ACC112 (cell line): ENCODE data around the gene TSPAN1.

Source experiments
- H2AFZ ChIP-seq: fragments of 200-600 bp; sonication (generic); one replicate; pipeline ENCODE4 v1.6.0; 2017; ENCODE audit warnings: antibody characterized with exemption, low read length; ENCODE audit not compliant: unreplicated experiment
- H3K27ac ChIP-seq: fragments of 200-600 bp; sonication (generic); 2 replicates; pipeline ENCODE4 v1.5.1; 2014; ENCODE audit warnings: low read depth, mild to moderate bottlenecking, antibody characterized with exemption, low read length, moderate library complexity
- H3K27me3 ChIP-seq: fragments of 200-600 bp; sonication (generic); 2 replicates; pipeline ENCODE4 v1.6.1; 2014; ENCODE audit warnings: mild to moderate bottlenecking, antibody characterized with exemption, low read length, moderate library complexity, mixed read lengths; ENCODE audit not compliant: insufficient read depth
- H3K36me3 ChIP-seq: fragments of 200-600 bp; sonication (generic); 2 replicates; pipeline ENCODE4 v1.6.1; 2016; ENCODE audit warnings: mild to moderate bottlenecking, antibody characterized with exemption, low read length, moderate library complexity, mixed read lengths; ENCODE audit not compliant: insufficient read depth
- H3K4me1 ChIP-seq: fragments of 200-600 bp; sonication (generic); one replicate; pipeline ENCODE4 v1.6.1; 2016; ENCODE audit warnings: low read length, mixed read lengths; ENCODE audit not compliant: insufficient read depth, unreplicated experiment, control insufficient read depth
- H3K4me3 ChIP-seq: fragments of 200-600 bp; sonication (generic); 2 replicates; pipeline ENCODE4 v1.5.1; 2014; ENCODE audit warnings: mild to moderate bottlenecking, low read depth, low read length
- H3K79me2 ChIP-seq: fragments of 200-600 bp; sonication (generic); one replicate; pipeline ENCODE4 v1.6.0; 2016; ENCODE audit warnings: low read length; ENCODE audit not compliant: control insufficient read depth, unreplicated experiment, insufficient read depth

The TSPAN1 gene

DNA sequence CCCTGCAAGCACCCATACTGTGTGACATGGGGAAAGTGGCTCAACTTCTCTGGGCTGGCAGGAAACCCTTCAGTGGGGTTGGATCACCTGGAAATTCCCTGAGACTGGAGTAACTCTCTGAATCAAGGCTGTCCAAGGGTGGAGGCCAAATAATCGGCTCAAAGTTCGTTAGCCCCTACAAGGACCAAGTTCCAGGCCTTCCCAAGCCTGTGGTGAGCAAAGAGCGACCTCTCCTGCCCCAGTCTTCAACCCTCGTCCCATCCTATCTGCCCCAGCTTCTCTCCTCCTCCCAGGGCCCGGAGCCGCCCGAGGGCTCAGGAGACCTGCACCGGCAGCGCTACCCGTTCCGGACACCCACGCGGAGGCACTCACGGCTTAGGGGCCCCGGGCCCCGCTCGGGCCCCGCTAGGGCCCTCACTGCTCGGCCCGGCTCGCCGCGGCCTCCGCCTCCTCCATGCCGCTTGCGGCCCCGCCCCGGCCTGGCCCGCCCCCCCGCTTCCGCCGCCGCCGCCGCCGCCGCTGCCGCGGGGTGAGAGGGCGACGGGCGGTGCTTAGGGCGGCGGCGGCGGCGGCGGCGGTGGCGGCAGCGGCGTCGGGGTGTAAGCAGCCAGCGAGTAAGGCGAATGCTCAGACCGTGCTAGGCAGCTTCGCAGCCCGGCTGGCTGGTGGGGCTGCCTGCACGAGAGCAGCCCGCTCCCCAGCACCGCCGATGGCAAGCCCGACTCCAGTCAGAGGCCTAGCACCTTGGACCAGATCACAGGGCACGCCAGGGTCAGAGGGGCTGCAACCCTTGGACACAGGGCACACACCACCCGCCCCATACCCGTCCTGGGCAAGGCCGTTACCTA, 23.3 kb downstream of the TSPAN1 start, which contains the start of gene POMGNT1:
Gene POMGNT1, minus strand, starts transcription at position 471 of the 848 bp plus-strand sequence. CDS start 613 bp downstream, outside the sequence.
- peak within 1 kb of the TSS; percentile 96 for H2AFZ ChIP-seq
- peaks cover 12% of the 10 kb centered on the region for H3K4me1 ChIP-seq
- 0 out of 2 replicates have a peak within 1 kb of the TSS, but pooled peaks have one; percentile 1 for H3K27ac ChIP-seq
- peak within 1 kb of the TSS; percentile 100 for H3K4me3 ChIP-seq
- no peaks in the 10 kb centered on the region for H3K36me3 ChIP-seq
- H3K27me3 ChIP-seq = no peaks in the 10 kb centered on the region
- peaks cover 10% of the 10 kb centered on the region for H3K79me2 ChIP-seq

DNA sequence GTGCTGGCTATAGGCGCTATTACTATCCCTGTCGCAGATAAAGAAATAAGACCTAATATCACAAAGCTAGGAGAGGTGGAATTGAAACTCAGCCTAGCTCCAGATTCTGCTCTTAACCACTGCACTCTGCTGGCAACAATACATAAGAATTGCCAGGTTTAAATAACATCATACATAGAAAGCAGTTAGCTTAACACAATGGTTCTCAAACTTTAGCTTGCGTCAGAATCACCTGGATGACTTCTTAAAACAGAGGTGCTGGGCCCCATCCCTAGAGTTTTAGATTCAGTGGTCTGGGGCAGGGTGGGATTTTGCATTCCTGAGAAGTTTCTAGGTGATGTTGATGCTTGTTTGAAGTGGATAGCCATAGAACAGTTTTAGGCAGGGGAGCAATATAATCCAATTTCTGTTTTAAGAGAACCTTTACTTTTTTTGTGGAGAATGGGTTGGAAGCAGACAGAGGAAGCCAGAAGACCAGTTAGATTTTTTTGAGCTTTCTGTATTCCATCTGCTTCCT, 24.4 kb downstream of the TSPAN1 start:
- Histone ChIP-seq H3K79me2 (peaks cover 11% of the 10 kb centered on the region), H3K27ac (no peak overlapping the region), H3K4me1 (peaks cover 17% of the 10 kb centered on the region), H2AFZ (peak overlapping the region; percentile 1), H3K36me3 (no peaks in the 10 kb centered on the region), H3K4me3 (peak overlapping the region; percentile 100; the same call in 1 of the 2 replicates), H3K27me3 (no peaks in the 10 kb centered on the region)

DNA sequence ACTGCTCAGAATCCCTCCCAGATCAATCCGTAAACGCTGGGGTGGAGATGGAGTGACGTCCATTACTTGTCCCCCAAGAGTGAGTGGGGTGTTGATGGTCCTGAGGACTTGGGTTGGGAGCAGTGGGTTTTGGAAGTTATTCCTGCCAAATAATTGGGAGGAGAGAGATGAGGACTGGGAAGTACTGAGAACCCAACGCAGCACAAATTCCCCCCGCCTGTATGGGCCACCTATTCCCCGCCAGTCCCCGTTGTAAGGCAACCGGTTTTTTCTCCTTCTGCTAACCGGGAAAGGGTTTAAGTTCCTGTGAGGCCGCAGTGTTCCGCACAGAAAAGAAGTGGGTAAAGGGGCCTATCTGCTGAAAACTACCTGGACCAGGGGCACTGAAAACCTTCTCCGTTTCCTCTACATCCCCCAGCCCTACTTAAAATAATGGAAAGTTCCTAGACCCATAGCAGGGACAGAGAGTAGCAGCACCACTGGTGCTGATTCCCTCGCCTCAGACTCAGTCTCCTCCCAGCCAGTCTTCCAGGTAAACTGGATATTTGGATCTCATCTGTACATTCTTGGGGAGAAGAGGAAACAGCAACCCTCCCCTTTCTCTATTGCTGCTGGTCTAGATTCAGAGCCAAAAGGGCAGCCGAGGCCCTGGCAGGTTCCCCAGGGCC, 29.0 kb downstream of the TSPAN1 start:
- Histone ChIP-seq H2AFZ (peak overlapping the region; percentile 97), H3K4me1 (peaks cover 25% of the 10 kb centered on the region), H3K4me3 (peak overlapping the region; percentile 94), H3K79me2 (peaks cover 6% of the 10 kb centered on the region), H3K27me3 (no peaks in the 10 kb centered on the region), H3K27ac (no peak overlapping the region), H3K36me3 (no peaks in the 10 kb centered on the region)

DNA sequence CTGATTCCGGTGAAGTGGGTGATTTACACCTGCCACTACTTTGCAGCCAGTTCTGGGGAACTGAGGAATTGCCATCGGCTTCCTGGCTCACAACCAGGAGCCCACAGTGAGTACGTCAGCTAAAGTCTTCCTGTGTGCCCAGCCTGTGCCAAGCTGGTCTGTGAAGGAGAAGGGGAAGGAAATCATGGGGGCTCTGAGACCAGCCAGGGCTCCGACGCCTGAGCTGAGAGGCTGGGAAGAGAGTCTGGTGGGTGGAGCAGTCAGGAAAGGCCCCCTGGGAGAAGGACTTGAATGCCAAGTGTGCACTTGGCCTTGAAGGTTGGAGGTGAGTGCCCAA, 29.5 kb downstream of the TSPAN1 start:
- Histone ChIP-seq H3K27me3 (no peaks in the 10 kb centered on the region), H3K36me3 (no peaks in the 10 kb centered on the region), H3K4me1 (peaks cover 20% of the 10 kb centered on the region), H2AFZ (no peak overlapping the region), H3K4me3 (peak overlapping the region; percentile 94), H3K27ac (no peak overlapping the region), H3K79me2 (peaks cover 6% of the 10 kb centered on the region)

DNA sequence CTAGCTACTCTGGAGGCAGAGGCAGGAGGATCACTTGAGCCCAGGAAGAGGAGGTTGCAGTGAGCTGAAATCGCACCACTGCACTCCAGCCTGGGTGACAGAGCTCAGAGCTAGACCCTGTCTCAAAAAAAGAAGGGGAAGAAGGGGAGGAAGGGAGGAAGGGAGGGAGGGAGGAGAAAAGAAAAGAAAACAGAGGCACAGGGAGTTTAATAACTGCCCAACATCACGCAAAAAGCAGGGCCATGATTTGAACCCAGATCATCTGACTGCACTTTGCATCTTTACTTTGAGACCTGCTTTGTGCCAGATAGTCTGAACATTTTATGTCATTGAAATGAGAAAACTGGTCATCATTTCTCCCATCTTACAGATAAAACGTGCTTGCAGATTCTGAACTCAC, 30.3 kb downstream of the TSPAN1 start:
- peaks cover 6% of the 10 kb centered on the region for H3K79me2 ChIP-seq

DNA sequence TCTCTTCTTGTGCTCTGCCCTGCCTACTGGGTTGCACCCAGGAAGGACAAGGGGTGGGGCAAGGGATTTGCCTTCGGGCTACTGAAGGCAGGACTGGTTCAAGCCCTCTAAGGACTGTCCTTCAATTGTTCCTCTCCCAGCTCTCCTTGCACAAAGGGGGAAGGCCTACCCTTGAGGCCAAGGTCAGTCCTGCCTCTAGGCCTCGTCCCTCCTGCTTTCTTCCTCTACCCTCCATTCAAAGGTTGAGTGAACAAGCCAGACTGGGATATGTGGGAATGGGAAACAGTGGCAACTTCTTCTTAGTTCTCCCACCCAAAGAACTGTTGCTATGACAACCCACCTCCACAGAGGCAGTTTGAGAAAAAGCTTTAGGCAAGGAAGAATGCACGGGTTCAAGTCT, 30.9 kb downstream of the TSPAN1 start:
- H2AFZ ChIP-seq = no peak overlapping the region

More for the DNA sequence above, 30.3 kb downstream of the TSPAN1 start:
- no peak overlapping the region; the same call in 1 of the 2 replicates for H3K4me3 ChIP-seq
- peaks cover 20% of the 10 kb centered on the region for H3K4me1 ChIP-seq
- no peaks in the 10 kb centered on the region for H3K36me3 ChIP-seq
- H2AFZ ChIP-seq = no peak overlapping the region
- H3K27me3 ChIP-seq = no peaks in the 10 kb centered on the region
- no peak overlapping the region for H3K27ac ChIP-seq

DNA sequence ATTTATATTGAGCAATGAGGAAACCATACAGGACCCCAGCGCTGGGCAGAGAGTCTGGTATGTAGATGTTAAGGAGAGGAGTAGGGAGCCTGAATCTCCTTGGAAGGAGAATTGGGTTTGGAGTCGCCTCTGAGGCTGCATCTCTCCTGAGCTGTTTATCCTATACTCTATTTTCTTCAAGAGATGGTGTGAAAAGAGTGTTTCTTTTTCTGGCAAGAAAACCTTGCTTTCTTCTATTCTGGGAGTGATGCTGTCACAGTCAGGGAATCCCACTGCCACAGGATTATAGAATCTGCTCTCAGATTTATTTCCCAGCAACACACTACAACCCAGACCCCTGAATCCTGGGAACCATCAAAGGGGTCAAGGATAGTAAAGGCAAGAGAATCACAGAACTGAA, 31.5 kb downstream of the TSPAN1 start:
- no peak overlapping the region for H2AFZ ChIP-seq
- H3K79me2 ChIP-seq = peaks cover 6% of the 10 kb centered on the region
- H3K4me3 ChIP-seq = no peak overlapping the region
- H3K27me3 ChIP-seq = no peaks in the 10 kb centered on the region
- H3K36me3 ChIP-seq = no peaks in the 10 kb centered on the region
- peaks cover 20% of the 10 kb centered on the region for H3K4me1 ChIP-seq
- H3K27ac ChIP-seq = no peak overlapping the region

More for the DNA sequence above, 30.9 kb downstream of the TSPAN1 start:
- H3K4me1 ChIP-seq = peaks cover 20% of the 10 kb centered on the region
- no peak overlapping the region for H3K4me3 ChIP-seq
- H3K27me3 ChIP-seq = no peaks in the 10 kb centered on the region
- H3K27ac ChIP-seq = no peak overlapping the region
- H3K79me2 ChIP-seq = peaks cover 6% of the 10 kb centered on the region
- no peaks in the 10 kb centered on the region for H3K36me3 ChIP-seq

DNA sequence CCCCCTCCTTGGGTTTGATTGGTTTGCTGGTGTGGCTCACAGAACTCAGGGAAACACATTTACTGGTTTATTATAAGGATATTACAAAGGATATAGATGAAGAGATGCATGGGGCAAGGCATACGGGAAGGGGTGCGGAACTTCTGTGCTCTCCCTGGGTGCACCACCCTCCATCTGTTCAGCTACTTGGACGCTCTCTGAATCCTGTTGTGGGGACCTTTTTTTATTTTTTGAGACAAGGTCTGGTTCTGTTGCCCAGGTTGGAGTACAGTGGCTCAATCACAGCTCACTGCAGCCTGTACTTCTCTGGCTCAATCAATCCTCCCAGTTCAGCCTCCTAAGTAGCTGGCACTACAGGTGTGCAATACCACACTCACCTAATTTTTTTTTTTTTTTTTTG, 35.7 kb downstream of the TSPAN1 start:
- H3K4me3 ChIP-seq = no peak overlapping the region

DNA sequence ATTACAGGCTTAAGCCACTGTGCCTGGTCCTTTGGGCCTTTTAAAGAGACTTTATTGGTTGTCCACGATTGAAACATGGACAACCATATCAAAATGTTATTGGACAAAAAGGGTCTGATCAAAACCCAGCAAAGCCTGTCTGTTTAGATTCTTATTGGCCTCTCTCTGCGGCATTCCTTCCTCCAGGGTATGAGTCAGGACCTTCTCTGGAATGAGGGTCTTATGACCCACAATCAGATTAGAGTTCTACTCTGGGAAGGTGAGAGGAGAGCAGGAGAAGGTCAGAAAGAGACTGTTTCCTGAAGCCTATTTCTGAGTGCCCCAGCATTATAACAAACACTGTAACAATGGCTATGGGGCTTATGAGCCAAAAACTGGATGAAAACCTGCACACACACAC, 36.2 kb downstream of the TSPAN1 start:
- H3K36me3 ChIP-seq = no peaks in the 10 kb centered on the region
- no peak overlapping the region for H2AFZ ChIP-seq
- H3K79me2 ChIP-seq = no peaks in the 10 kb centered on the region
- no peak overlapping the region for H3K4me3 ChIP-seq
- no peaks in the 10 kb centered on the region for H3K4me1 ChIP-seq
- no peak overlapping the region for H3K27ac ChIP-seq
- H3K27me3 ChIP-seq = no peaks in the 10 kb centered on the region

More for the DNA sequence above, 35.7 kb downstream of the TSPAN1 start:
- Histone ChIP-seq H3K79me2 (no peaks in the 10 kb centered on the region), H3K27ac (no peak overlapping the region), H3K4me1 (peaks cover 5% of the 10 kb centered on the region), H2AFZ (no peak overlapping the region), H3K27me3 (no peaks in the 10 kb centered on the region), H3K36me3 (no peaks in the 10 kb centered on the region)

DNA sequence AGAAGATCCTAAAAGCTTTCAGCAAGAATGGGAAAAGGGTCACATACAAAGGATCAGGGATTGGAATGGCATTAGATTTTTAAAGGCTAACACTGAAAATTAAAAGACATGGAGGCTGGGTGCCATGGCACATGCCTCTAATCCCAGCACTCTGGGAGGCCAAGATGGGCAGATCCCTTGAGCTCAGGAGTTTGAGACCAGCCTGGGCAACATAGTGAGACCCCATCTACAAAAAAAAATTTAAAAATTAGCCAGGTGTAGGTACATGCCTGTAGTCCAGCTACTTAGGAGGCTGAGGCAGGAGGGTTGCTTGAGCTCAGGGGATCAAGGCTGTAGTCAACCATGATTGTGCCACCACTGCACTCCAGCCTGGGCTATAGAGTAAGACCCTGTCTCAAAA, 40.6 kb downstream of the TSPAN1 start:
- no peaks in the 10 kb centered on the region for H3K4me1 ChIP-seq
- H3K27me3 ChIP-seq = no peaks in the 10 kb centered on the region
- no peak overlapping the region for H2AFZ ChIP-seq
- no peak overlapping the region for H3K4me3 ChIP-seq
- no peaks in the 10 kb centered on the region for H3K36me3 ChIP-seq
- no peak overlapping the region for H3K27ac ChIP-seq
- H3K79me2 ChIP-seq = no peaks in the 10 kb centered on the region
